ENCODE data around the gene CD300LF. TPM values are rescaled to one million over a fixed set of nuclear protein-coding genes. Genes with fewer than 3 reads are reported as not detected.

The CD300LF gene
- total RNA-seq, 1 experiment from 2014 or later = not detected

- Histone ChIP-seq H2AK5ac (ENCODE audit: insufficient read length, low read length) (no peak overlapping the region), H4K91ac (ENCODE audit: insufficient read length, low read depth, low read length) (no peak overlapping the region), H2BK20ac (ENCODE audit: low read depth, low read length, poor library complexity, severe bottlenecking) (no peak overlapping the region), H3K23ac (ENCODE audit: insufficient read length, low read depth, low read length) (no peak overlapping the region), H3T11ph (ENCODE audit: low read length) (no peak overlapping the region), H4K5ac (ENCODE audit: insufficient read length, low read depth, low read length) (no peak overlapping the region), H4K8ac (replicated peaks; ENCODE audit: insufficient read length, low read depth, low read length) (no peak overlapping the region), H2BK15ac (ENCODE audit: low read depth, low read length) (no peak overlapping the region), H2BK5ac (ENCODE audit: insufficient read length, low read length) (no peak overlapping the region), H3K4me2 (ENCODE audit: insufficient read depth, insufficient read length, low read length) (no peak overlapping the region), H3K23me2 (ENCODE audit: insufficient read length, low read depth, low read length, poor library complexity, severe bottlenecking) (no peaks in the 10 kb centered on the region), H3K14ac (ENCODE audit: insufficient read depth, low read length) (no peak overlapping the region), H4K20me1 (ENCODE audit: control insufficient read depth, insufficient read depth, insufficient read length) (no peaks in the 10 kb centered on the region), H3K9ac (ENCODE audit: extremely low read depth, insufficient read length, low read length) (no peak overlapping the region), H2AFZ (ENCODE audit: low read length) (no peak overlapping the region), H3K27me3 (ENCODE audit: insufficient read depth, low read length) (no peaks in the 10 kb centered on the region; the same call in 1 of the 2 replicates), H3K18ac (ENCODE audit: insufficient read length, low read depth, low read length) (no peak overlapping the region), H3K4me1 (ENCODE audit: insufficient read depth, low read length) (no peaks in the 10 kb centered on the region), H3K27ac (ENCODE audit: insufficient read length, low read depth, low read length) (no peak overlapping the region), H3K79me2 (ENCODE audit: insufficient read depth, low read length) (no peaks in the 10 kb centered on the region), H2BK12ac (ENCODE audit: insufficient read length, low read depth, low read length) (no peak overlapping the region), H2BK120ac (ENCODE audit: low read depth, low read length, poor library complexity, severe bottlenecking) (no peak overlapping the region), H3K4ac (ENCODE audit: low read depth, low read length) (no peak overlapping the region), H3K79me1 (ENCODE audit: insufficient read depth, low read depth, low read length, poor library complexity, severe bottlenecking) (no peaks in the 10 kb centered on the region), H3K9me3 (ENCODE audit: control insufficient read depth, low read depth, low read length) (no peaks in the 10 kb centered on the region), H3K56ac (ENCODE audit: insufficient read length, low read depth, low read length) (no peak overlapping the region)
- H3K9me3 Mint-ChIP-seq = no peaks in the 10 kb centered on the region; a peak in 1 of 5 replicates
- H3K4me3 Mint-ChIP-seq = no peak overlapping the region
- no peak for DNase-seq
- no peaks in the 10 kb centered on the region for H3K36me3 Mint-ChIP-seq (ENCODE audit: insufficient read depth in 1 of 3, low read depth in 3 of 3)
- TF ChIP-seq CTCF (conservative IDR thresholded peaks at IDR 0.05) = no peak
- H3K4me1 Mint-ChIP-seq = peaks cover under 1 to 2% of the 10 kb centered on the region in 2 experiments
- H3K27ac Mint-ChIP-seq = no peak overlapping the region; a peak in 1 of 7 replicates
- WGBS (ENCODE audit: extremely low coverage, insufficient read length, low lambda C conversion rate) = no CpG with 5 or more reads among the region's 9 CpGs
- H3K27me3 Mint-ChIP-seq (ENCODE audit: low read depth) = peaks cover 68% of the 10 kb centered on the region
Measured at GRCh38 chr17:74647871-74648672, 64.7 kb downstream of the CD300LF start.
